Measurements from ENCODE around the gene SNTG2.

Gene SNTG2

DNA sequence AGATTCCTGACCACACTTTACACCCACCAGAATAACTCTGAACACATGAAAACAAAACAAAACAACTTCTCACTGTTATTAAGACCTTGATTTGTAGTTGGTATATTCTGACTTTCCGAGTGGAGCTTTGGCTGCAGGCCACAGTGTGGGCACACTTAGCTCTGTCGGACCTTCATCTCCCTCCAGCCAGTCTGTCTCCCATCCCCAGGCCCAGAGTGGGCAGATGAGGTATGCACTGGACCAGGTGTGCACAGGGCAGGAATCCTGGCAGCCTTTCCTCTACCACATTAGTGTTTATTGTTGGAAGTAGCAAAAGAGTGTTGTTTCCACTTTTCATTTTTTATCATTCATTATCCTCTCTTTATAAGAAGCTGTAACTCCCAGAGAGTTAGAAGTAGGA is 243.2 kb downstream of the SNTG2 start:
- in situ Hi-C loops (cut with HindIII; ENCODE audit: low sequenced_read_pairs) = no loop called here
- no peak overlapping the region for H3K4me3 ChIP-seq (ENCODE audit: low read depth, low read length)
- TF ChIP-seq, protein P1, sequence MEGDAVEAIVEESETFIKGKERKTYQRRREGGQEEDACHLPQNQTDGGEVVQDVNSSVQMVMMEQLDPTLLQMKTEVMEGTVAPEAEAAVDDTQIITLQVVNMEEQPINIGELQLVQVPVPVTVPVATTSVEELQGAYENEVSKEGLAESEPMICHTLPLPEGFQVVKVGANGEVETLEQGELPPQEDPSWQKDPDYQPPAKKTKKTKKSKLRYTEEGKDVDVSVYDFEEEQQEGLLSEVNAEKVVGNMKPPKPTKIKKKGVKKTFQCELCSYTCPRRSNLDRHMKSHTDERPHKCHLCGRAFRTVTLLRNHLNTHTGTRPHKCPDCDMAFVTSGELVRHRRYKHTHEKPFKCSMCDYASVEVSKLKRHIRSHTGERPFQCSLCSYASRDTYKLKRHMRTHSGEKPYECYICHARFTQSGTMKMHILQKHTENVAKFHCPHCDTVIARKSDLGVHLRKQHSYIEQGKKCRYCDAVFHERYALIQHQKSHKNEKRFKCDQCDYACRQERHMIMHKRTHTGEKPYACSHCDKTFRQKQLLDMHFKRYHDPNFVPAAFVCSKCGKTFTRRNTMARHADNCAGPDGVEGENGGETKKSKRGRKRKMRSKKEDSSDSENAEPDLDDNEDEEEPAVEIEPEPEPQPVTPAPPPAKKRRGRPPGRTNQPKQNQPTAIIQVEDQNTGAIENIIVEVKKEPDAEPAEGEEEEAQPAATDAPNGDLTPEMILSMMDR (IDR thresholded peaks at IDR 0.05; ENCODE audit: low read depth, low read length, missing control alignments) = no peak
- no peak for DNase-seq (ENCODE audit: low read depth)

- DNase-seq (ENCODE audit: low read depth) = no peak
- in situ Hi-C loops (cut with HindIII; ENCODE audit: low sequenced_read_pairs) = loop anchor here (5.0 kb wide), 1 partner anchor 51 kb away; no protein-coding TSS in a partner anchor
- TF ChIP-seq, protein P1 (IDR thresholded peaks at IDR 0.05; ENCODE audit: low read depth, low read length, missing control alignments) = no peak
- no peak overlapping the region for H3K4me3 ChIP-seq (ENCODE audit: low read depth, low read length)
Measured at GRCh38 chr2:1203772-1204171, 253.1 kb downstream of the SNTG2 start.

GRCh38 chr2:1205853-1206252 is 255.2 kb downstream of the SNTG2 start:
- TF ChIP-seq, protein P1 (IDR thresholded peaks at IDR 0.05; ENCODE audit: low read depth, low read length, missing control alignments) = no peak
- no peak overlapping the region for H3K4me3 ChIP-seq (ENCODE audit: low read depth, low read length)
- DNase-seq (ENCODE audit: low read depth) = no peak
- in situ Hi-C loops (cut with HindIII; ENCODE audit: low sequenced_read_pairs) = no loop called here

GRCh38 chr2:1207962-1208510 is 257.4 kb downstream of the SNTG2 start:
- TF ChIP-seq, protein P1 (IDR thresholded peaks at IDR 0.05; ENCODE audit: low read depth, low read length, missing control alignments) = no peak

GRCh38 chr2:1208522-1208921 is 257.9 kb downstream of the SNTG2 start:
- TF ChIP-seq, protein P1 (IDR thresholded peaks at IDR 0.05; ENCODE audit: low read depth, low read length, missing control alignments) = no peak
- no peak for DNase-seq (ENCODE audit: low read depth)
- in situ Hi-C loops (cut with HindIII; ENCODE audit: low sequenced_read_pairs) = no loop called here
- H3K4me3 ChIP-seq (ENCODE audit: low read depth, low read length) = no peak overlapping the region

More at GRCh38 chr2:1207962-1208510, 257.4 kb downstream of the SNTG2 start:
- DNase-seq (ENCODE audit: low read depth) = no peak
- no peak overlapping the region for H3K4me3 ChIP-seq (ENCODE audit: low read depth, low read length)
- in situ Hi-C loops (cut with HindIII; ENCODE audit: low sequenced_read_pairs) = no loop called here

- H3K4me3 ChIP-seq (ENCODE audit: low read depth, low read length) = no peak overlapping the region
- TF ChIP-seq, protein P1 (IDR thresholded peaks at IDR 0.05; ENCODE audit: low read depth, low read length, missing control alignments) = no peak
- in situ Hi-C loops (cut with HindIII; ENCODE audit: low sequenced_read_pairs) = no loop called here
- DNase-seq (ENCODE audit: low read depth) = no peak
Measured at GRCh38 chr2:1209246-1209645, 258.6 kb downstream of the SNTG2 start.

All from astrocyte of the cerebellum (primary cell).